HEK293 (cell line): ENCODE data around the gene MAPK12.

ENCODE experiments used
- CTCF ChIA-PET: fragments of 350-600 bp; formaldehyde crosslinking; extraction: SDS; loops from one replicate; lab custom pipeline; 2021; ENCODE audit warnings: antibody characterized with exemption; lab: Yijun Ruan, JAX
- POLR2A ChIA-PET: fragments of 300-600 bp; formaldehyde crosslinking; extraction: SDS; loops from one replicate; lab custom pipeline; 2020; ENCODE audit warnings: antibody characterized with exemption, inconsistent platforms; lab: Yijun Ruan, JAX
- H3K27ac ChIP-seq: fragments of 200-500 bp; sonication (Bioruptor generic); 2 replicates; pipeline ENCODE4 v1.5.1; 2014; ENCODE audit warnings: low read depth, low read length, control low read depth, inconsistent platforms; ENCODE audit errors: extremely low read depth
- H3K36me3 ChIP-seq, 2 experiments: fragments of 200-500 bp in 1 of 2; sonication (Bioruptor generic) in 1 of 2; 1 replicate in 1 of 2; 2 replicates in 1 of 2; pipeline ENCODE4 v1.5.1; 2014 to 2017; ENCODE audit warnings: inconsistent platforms in 2 of 2, low read length in 2 of 2; ENCODE audit not compliant: control insufficient read depth in 2 of 2, insufficient read depth in 1 of 2
- H3K4me1 ChIP-seq: fragments of 200-500 bp; sonication (Bioruptor generic); 2 replicates; pipeline ENCODE4 v1.5.1; 2014; ENCODE audit warnings: mild to moderate bottlenecking, low read length, inconsistent platforms; ENCODE audit not compliant: control insufficient read depth, insufficient read depth
- H3K4me3 ChIP-seq: 2 replicates; pipeline ENCODE4 v1.5.1; 2011; ENCODE audit warnings: low read depth, mild to moderate bottlenecking, control low read depth, low read length, moderate library complexity
- H3K9me3 ChIP-seq: fragments of 200-500 bp; sonication (Bioruptor generic); 2 replicates; pipeline ENCODE4 v1.5.1; 2014; ENCODE audit warnings: low read depth, low read length, inconsistent platforms; ENCODE audit not compliant: control insufficient read depth, insufficient read depth
- BCL11B ChIP-seq: fragments of 450-650 bp; formaldehyde crosslinking; IDR thresholded peaks from 2 replicates; pipeline ENCODE4 v1.5.1; 2016; ENCODE audit warnings: low read depth, missing biosample characterization, missing genetic modification characterization
- GLIS1 ChIP-seq: fragments of 450-650 bp; formaldehyde crosslinking; IDR thresholded peaks from 2 replicates; pipeline ENCODE4 v1.5.1; 2016; ENCODE audit warnings: missing biosample characterization, missing genetic modification characterization
- HIC1 ChIP-seq: fragments of 450-650 bp; formaldehyde crosslinking; IDR thresholded peaks from 2 replicates; pipeline ENCODE4 v1.5.1; 2016; ENCODE audit warnings: missing biosample characterization, missing genetic modification characterization
- KLF8 ChIP-seq: fragments of 450-650 bp; formaldehyde crosslinking; IDR thresholded peaks from 2 replicates; pipeline ENCODE4 v1.5.1; 2016; ENCODE audit warnings: missing biosample characterization, missing genetic modification characterization
- PATZ1 ChIP-seq: fragments of 450-650 bp; formaldehyde crosslinking; IDR thresholded peaks from 2 replicates; pipeline ENCODE4 v1.5.1; 2016; ENCODE audit warnings: missing biosample characterization, missing genetic modification characterization
- SP2 ChIP-seq: fragments of 450-650 bp; formaldehyde crosslinking; IDR thresholded peaks from 2 replicates; pipeline ENCODE4 v1.5.1; 2016; ENCODE audit warnings: missing biosample characterization, missing genetic modification characterization
- SP7 ChIP-seq: fragments of 450-650 bp; formaldehyde crosslinking; IDR thresholded peaks from 2 replicates; pipeline ENCODE4 v1.5.1; 2016; ENCODE audit warnings: missing biosample characterization, missing genetic modification characterization
- ZBTB20 ChIP-seq: fragments of 450-650 bp; formaldehyde crosslinking; IDR thresholded peaks from 2 replicates; pipeline ENCODE4 v1.5.1; 2016; ENCODE audit warnings: missing biosample characterization, missing genetic modification characterization
- ZFHX2 ChIP-seq: fragments of 450-650 bp; formaldehyde crosslinking; conservative IDR thresholded peaks from 2 replicates; pipeline ENCODE4 v1.5.1; 2016; ENCODE audit warnings: missing biosample characterization, missing genetic modification characterization
- ZNF341 ChIP-seq: fragments of 450-650 bp; formaldehyde crosslinking; IDR thresholded peaks from 2 replicates; pipeline ENCODE4; 2016; ENCODE audit warnings: low read depth, missing biosample characterization, missing genetic modification characterization
- ZNF366 ChIP-seq: fragments of 450-650 bp; formaldehyde crosslinking; conservative IDR thresholded peaks from 2 replicates; pipeline ENCODE4 v1.5.1; 2016; ENCODE audit warnings: missing biosample characterization, missing genetic modification characterization
- ZNF391 ChIP-seq: fragments of 450-650 bp; formaldehyde crosslinking; IDR thresholded peaks from 2 replicates; pipeline ENCODE4 v1.5.1; 2016; ENCODE audit warnings: low read depth, missing biosample characterization, missing genetic modification characterization, borderline replicate concordance
- ZNF513 ChIP-seq: fragments of 450-650 bp; IDR thresholded peaks from 2 replicates; pipeline ENCODE4 v1.5.1; 2018; ENCODE audit warnings: missing biosample characterization, missing genetic modification characterization
- ZNF544 ChIP-seq: fragments of 450-650 bp; formaldehyde crosslinking; IDR thresholded peaks from 2 replicates; pipeline ENCODE4 v1.5.0; 2017; ENCODE audit warnings: missing biosample characterization, missing genetic modification characterization
- ZNF549 ChIP-seq: fragments of 450-650 bp; IDR thresholded peaks from 2 replicates; pipeline ENCODE4 v1.5.1; 2018; ENCODE audit warnings: missing biosample characterization, missing genetic modification characterization, mild to moderate bottlenecking, inconsistent platforms, moderate library complexity
- ZNF600 ChIP-seq: fragments of 450-650 bp; formaldehyde crosslinking; IDR thresholded peaks from 2 replicates; pipeline ENCODE4 v1.5.1; 2016; ENCODE audit warnings: missing biosample characterization, missing genetic modification characterization
- ZNF621 ChIP-seq: fragments of 450-650 bp; formaldehyde crosslinking; IDR thresholded peaks from 2 replicates; pipeline ENCODE4 v1.5.1; 2017; ENCODE audit warnings: missing biosample characterization, missing genetic modification characterization
- ZNF785 ChIP-seq: fragments of 450-650 bp; formaldehyde crosslinking; IDR thresholded peaks from 2 replicates; pipeline ENCODE4 v1.5.1; 2016; ENCODE audit warnings: missing biosample characterization, missing genetic modification characterization
- ZSCAN30 ChIP-seq: fragments of 450-650 bp; IDR thresholded peaks from 2 replicates; pipeline ENCODE4 v1.5.1; 2018; ENCODE audit warnings: missing biosample characterization, mild to moderate bottlenecking, missing genetic modification characterization, moderate library complexity
- TF ChIP-seq, protein P1 (sequence below): fragments of 450-650 bp; formaldehyde crosslinking; IDR thresholded peaks from 2 replicates; pipeline ENCODE4 v1.5.1; 2016; ENCODE audit warnings: missing biosample characterization, missing genetic modification characterization
- TF ChIP-seq, protein P2 (sequence below): fragments of 450-650 bp; formaldehyde crosslinking; IDR thresholded peaks from 2 replicates; pipeline ENCODE4 v1.5.1; 2016; ENCODE audit warnings: missing biosample characterization, missing genetic modification characterization

MAPK12 gene

DNA sequence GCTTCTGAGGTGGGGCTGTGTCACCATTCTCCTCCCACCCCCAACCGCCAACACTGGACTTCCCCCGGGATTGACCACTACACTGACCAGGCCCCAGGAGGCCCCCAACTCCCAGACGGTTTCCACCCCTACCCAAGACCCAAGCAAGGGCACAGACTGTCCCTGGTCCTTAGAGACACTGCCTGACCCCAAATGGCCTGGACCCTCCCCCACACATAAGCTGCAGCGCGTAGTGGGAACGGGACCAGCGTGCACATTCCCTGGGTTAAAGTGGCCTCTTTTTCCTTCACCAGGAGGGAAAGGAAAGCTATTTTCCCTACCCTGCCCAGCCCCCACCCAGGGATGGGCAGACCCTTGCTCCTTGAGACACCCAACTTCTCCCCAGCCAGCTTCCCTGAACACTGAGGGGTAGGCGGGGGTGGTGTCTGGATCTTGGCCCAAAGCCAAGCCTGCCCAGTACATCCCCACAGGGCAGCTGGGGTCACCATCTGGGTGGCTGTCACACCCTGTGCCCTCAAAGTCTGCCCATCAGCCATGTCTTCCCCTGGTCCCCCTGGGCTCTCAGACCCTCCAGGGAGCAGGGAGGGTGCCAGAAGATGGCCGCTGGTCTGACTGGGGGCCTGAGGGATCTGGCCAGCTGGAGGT, 1.6 kb upstream of the MAPK12 start:
- H3K27ac ChIP-seq = no peak overlapping the region
- H3K36me3 ChIP-seq = peaks cover 0 to 15% of the 10 kb centered on the region in 2 experiments; a peak in 2 of 3 replicates
- ChIA-PET CTCF (interaction anchor here (0.9 to 2.8 kb wide), 6 partner anchors 9 to 235 kb away, joined by 3 to 10 read pairs (median 4); no protein-coding TSS in a partner anchor), POLR2A (interaction anchor here (0.9 to 2.6 kb wide), 4 partner anchors 9 to 26 kb away, joined by 3 to 12 read pairs (median 8); partner anchors contain the start of gene HDAC10)
- peaks cover 11% of the 10 kb centered on the region for H3K4me1 ChIP-seq
- H3K9me3 ChIP-seq = no peaks in the 10 kb centered on the region
- H3K4me3 ChIP-seq = no peak overlapping the region
- TF ChIP-seq BCL11B (tag by site-specific recombination) = peak; percentile 66; the same call in 1 of the 2 replicates
- peak; percentile 48 for TF ChIP-seq GLIS1 (tag by site-specific recombination)
- no peak for TF ChIP-seq ZNF621 (tag by site-specific recombination)
- TF ChIP-seq PATZ1 (tag by site-specific recombination) = 0 out of 2 replicates have a peak, but pooled peaks have one; percentile 11
- peak; percentile 78; the same call in 1 of the 2 replicates for TF ChIP-seq HIC1 (tag by site-specific recombination)
- TF ChIP-seq ZBTB20 = no peak
- TF ChIP-seq ZFHX2 (tag by site-specific recombination) = 0 out of 2 replicates have a peak, but pooled peaks have one; percentile 7

DNA sequence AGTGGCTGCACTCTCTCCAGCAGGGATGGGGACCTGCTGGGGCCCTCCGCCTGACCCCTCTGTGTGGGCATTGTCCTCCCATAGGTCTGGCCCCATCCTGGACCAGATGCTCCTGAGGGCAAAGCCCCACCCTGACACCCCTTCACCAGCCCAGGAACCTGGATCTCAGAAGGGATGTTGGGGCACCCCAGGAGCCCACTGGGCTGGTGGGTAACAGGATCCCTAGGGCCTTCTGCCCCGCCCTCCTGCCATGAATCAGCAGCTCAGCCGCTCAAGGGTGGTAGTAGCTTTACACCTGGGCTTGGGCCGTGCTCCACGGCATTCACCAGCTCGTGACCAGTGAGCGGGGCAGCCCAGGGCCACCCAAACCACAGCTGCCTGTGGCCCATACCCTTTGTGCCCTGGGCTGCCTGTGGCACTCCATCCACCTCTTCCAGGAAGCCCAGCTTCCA, 1.0 kb upstream of the MAPK12 start:
- ChIA-PET CTCF (interaction anchor here (1.2 to 2.8 kb wide), 5 partner anchors 10 to 235 kb away, joined by 3 to 10 read pairs (median 4); no protein-coding TSS in a partner anchor), POLR2A (interaction anchor here (0.9 to 2.6 kb wide), 4 partner anchors 9 to 25 kb away, joined by 3 to 12 read pairs (median 8); partner anchors contain the start of gene HDAC10)
- no peak overlapping the region for H3K4me3 ChIP-seq
- peaks cover 0 to 21% of the 10 kb centered on the region in 2 experiments; a peak in 2 of 3 replicates for H3K36me3 ChIP-seq
- no peak overlapping the region; the same call in 1 of the 2 replicates for H3K27ac ChIP-seq
- H3K9me3 ChIP-seq = no peaks in the 10 kb centered on the region
- H3K4me1 ChIP-seq = peaks cover 11% of the 10 kb centered on the region
- TF ChIP-seq, protein P1, sequence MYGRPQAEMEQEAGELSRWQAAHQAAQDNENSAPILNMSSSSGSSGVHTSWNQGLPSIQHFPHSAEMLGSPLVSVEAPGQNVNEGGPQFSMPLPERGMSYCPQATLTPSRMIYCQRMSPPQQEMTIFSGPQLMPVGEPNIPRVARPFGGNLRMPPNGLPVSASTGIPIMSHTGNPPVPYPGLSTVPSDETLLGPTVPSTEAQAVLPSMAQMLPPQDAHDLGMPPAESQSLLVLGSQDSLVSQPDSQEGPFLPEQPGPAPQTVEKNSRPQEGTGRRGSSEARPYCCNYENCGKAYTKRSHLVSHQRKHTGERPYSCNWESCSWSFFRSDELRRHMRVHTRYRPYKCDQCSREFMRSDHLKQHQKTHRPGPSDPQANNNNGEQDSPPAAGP = peak; percentile 39; the same call in 1 of the 2 replicates
- TF ChIP-seq ZNF366 (0 out of 2 replicates have a peak, but pooled peaks have one; percentile 9), KLF8 (tag by site-specific recombination) (peak; percentile 42), ZNF600 (0 out of 2 replicates have a peak, but pooled peaks have one; percentile 30), PATZ1 (tag by site-specific recombination) (peak; percentile 74), ZSCAN30 (tag by site-specific recombination) (no peak), SP2 (tag by site-specific recombination) (peak; percentile 12; the same call in 1 of the 2 replicates), SP7 (tag by site-specific recombination) (no peak; the same call in 1 of the 2 replicates), ZNF544 (tag by site-specific recombination) (no peak), ZNF341 (tag by site-specific recombination) (no peak), ZNF549 (tag by site-specific recombination) (no peak), ZNF513 (tag by site-specific recombination) (no peak), ZNF391 (no peak), ZNF785 (tag by site-specific recombination) (no peak)
- TF ChIP-seq, protein P2, sequence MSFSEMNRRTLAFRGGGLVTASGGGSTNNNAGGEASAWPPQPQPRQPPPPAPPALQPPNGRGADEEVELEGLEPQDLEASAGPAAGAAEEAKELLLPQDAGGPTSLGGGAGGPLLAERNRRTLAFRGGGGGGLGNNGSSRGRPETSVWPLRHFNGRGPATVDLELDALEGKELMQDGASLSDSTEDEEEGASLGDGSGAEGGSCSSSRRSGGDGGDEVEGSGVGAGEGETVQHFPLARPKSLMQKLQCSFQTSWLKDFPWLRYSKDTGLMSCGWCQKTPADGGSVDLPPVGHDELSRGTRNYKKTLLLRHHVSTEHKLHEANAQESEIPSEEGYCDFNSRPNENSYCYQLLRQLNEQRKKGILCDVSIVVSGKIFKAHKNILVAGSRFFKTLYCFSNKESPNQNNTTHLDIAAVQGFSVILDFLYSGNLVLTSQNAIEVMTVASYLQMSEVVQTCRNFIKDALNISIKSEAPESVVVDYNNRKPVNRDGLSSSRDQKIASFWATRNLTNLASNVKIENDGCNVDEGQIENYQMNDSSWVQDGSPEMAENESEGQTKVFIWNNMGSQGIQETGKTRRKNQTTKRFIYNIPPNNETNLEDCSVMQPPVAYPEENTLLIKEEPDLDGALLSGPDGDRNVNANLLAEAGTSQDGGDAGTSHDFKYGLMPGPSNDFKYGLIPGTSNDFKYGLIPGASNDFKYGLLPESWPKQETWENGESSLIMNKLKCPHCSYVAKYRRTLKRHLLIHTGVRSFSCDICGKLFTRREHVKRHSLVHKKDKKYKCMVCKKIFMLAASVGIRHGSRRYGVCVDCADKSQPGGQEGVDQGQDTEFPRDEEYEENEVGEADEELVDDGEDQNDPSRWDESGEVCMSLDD (tag by site-specific recombination) = peak; percentile 52; the same call in 1 of the 2 replicates
